Tibial artery (tissue), 4 donors: ENCODE data around the gene CASP9.

Experiments used
- DNase-seq, 2 donors: peaks; one replicate each; pipeline ENCODE4 v3.0.0-alpha.2; 2019
- H3K27ac ChIP-seq, 2 donors: fragments of 200-600 bp; sonication (generic) in 1 of 2; 1 replicate in 1 of 2; 2 replicates in 1 of 2; pipeline ENCODE4 v1.5.1; 2018 to 2019; ENCODE audit warnings: mild to moderate bottlenecking in 1 of 2
- H3K27me3 ChIP-seq, 2 donors: fragments of 200-600 bp; sonication (generic) in 1 of 2; one replicate each; pipeline versions ENCODE4 v1.5.1 to v1.6.0; 2016 to 2019
- H3K36me3 ChIP-seq, 3 donors: fragments of 200-600 bp; sonication (generic) in 2 of 3; one replicate each; pipeline ENCODE4 v1.5.1; 2016 to 2019; ENCODE audit warnings: mild to moderate bottlenecking in 2 of 3
- H3K4me1 ChIP-seq, 4 donors: fragments of 200-600 bp; sonication (generic) in 2 of 4; 1 replicate in 3 of 4; 2 replicates in 1 of 4; pipeline ENCODE4 v1.5.1; 2016 to 2019
- H3K4me3 ChIP-seq, 2 donors: fragments of 200-600 bp; sonication (generic) in 1 of 2; 1 replicate in 1 of 2; 2 replicates in 1 of 2; pipeline ENCODE4 v1.5.1; 2018 to 2019; ENCODE audit warnings: mild to moderate bottlenecking in 2 of 2
- H3K9me3 ChIP-seq, 3 donors: fragments of 200-600 bp; sonication (generic) in 1 of 3; one replicate each; pipeline ENCODE4 v1.5.1; 2016 to 2019
- CTCF ChIP-seq, 2 experiments: fragments of 200-600 bp in 1 of 2; fragments of 450-650 bp in 1 of 2; IDR thresholded peaks; one replicate each; pipeline ENCODE4 v1.5.1; 2017 to 2019; ENCODE audit warnings: antibody characterized with exemption in 2 of 2, mild to moderate bottlenecking in 1 of 2, moderate library complexity in 1 of 2
- intact Hi-C: fragments of 100-400 bp; cut with DNase I; formaldehyde crosslinking; loops from one replicate; pipeline ENCODE4 v1.15.0; 2023; ENCODE audit warnings: low total_unique reads

Gene CASP9

GRCh38 chr1:15442759-15443158 is 81.3 kb downstream of the CASP9 start:
- intact Hi-C loops: no loop called here
- no peaks in the 10 kb centered on the region for H3K36me3 ChIP-seq
- no peak for TF ChIP-seq CTCF (IDR thresholded peaks at IDR 0.05)
- H3K9me3 ChIP-seq: no peaks in the 10 kb centered on the region
- H3K4me3 ChIP-seq: no peak overlapping the region
- no peak for DNase-seq
- H3K4me1 ChIP-seq: no peaks in the 10 kb centered on the region
- no peak overlapping the region for H3K27ac ChIP-seq
- peaks cover 0 to 20% of the 10 kb centered on the region in 2 donors for H3K27me3 ChIP-seq

- peaks cover 0 to 13% of the 10 kb centered on the region in 2 donors for H3K27me3 ChIP-seq
- H3K36me3 ChIP-seq: no peaks in the 10 kb centered on the region
- H3K9me3 ChIP-seq: no peaks in the 10 kb centered on the region
- no peak overlapping the region for H3K27ac ChIP-seq
- no peak overlapping the region for H3K4me3 ChIP-seq
- H3K4me1 ChIP-seq: no peaks in the 10 kb centered on the region
- TF ChIP-seq CTCF (IDR thresholded peaks at IDR 0.05): no peak
- intact Hi-C loops: no loop called here
- DNase-seq: no peak
Measured at GRCh38 chr1:15442119-15442518, 81.9 kb downstream of the CASP9 start.
